Mesenteric fat pad (tissue), 1 donor: Measurements from ENCODE around the gene DYSF. TPM values are rescaled to one million over a fixed set of nuclear protein-coding genes. Genes with fewer than 3 reads are reported as not detected.

Experiments used
- DNase-seq: peaks from one replicate; pipeline ENCODE4 v3.0.0-alpha.2; 2020; ENCODE audit warnings: low spot score
- total RNA-seq: library from RNA; stranded (reverse); fragmentation: NEBNext Ultra II Directional; extraction: Animal tissue kit (Norgen Biotek cat#: 25700); gene quantifications from one replicate; pipeline ENCODE4 v1.2.1, GENCODE V29; 2021
- donor health status: DM: yes; HTN: yes; CAD: no.

The DYSF gene
- total RNA-seq, 1 donor from 2014 or later, result 54.1 TPM

- no peak for DNase-seq
These were observed 111.4 kb downstream of the DYSF start for GRCh38 chr2:71564790-71565189.

GRCh38 chr2:71566372-71566771 lies 113.0 kb downstream of the DYSF start:
- DNase-seq, result no peak

GRCh38 chr2:71567625-71568024 lies 114.3 kb downstream of the DYSF start:
- no peak for DNase-seq

GRCh38 chr2:71568103-71568502 lies 114.7 kb downstream of the DYSF start:
- DNase-seq, result no peak

GRCh38 chr2:71570511-71570910 lies 117.2 kb downstream of the DYSF start:
- DNase-seq, result no peak

GRCh38 chr2:71570951-71571460 lies 117.6 kb downstream of the DYSF start:
- no peak for DNase-seq

GRCh38 chr2:71571945-71572344 lies 118.6 kb downstream of the DYSF start:
- no peak for DNase-seq

GRCh38 chr2:71575966-71576365 lies 122.6 kb downstream of the DYSF start:
- no peak for DNase-seq

GRCh38 chr2:71576541-71576940 lies 123.2 kb downstream of the DYSF start:
- no peak for DNase-seq

GRCh38 chr2:71577209-71577608 lies 123.8 kb downstream of the DYSF start:
- no peak for DNase-seq

GRCh38 chr2:71578767-71579342 lies 125.5 kb downstream of the DYSF start:
- DNase-seq, result no peak

GRCh38 chr2:71581026-71581425 lies 127.7 kb downstream of the DYSF start:
- DNase-seq, result no peak

GRCh38 chr2:71583876-71584275 lies 130.5 kb downstream of the DYSF start:
- no peak for DNase-seq

GRCh38 chr2:71586471-71586870 lies 133.1 kb downstream of the DYSF start:
- no peak for DNase-seq

GRCh38 chr2:71587509-71588073 lies 134.2 kb downstream of the DYSF start:
- no peak for DNase-seq

- no peak for DNase-seq
These were observed 135.3 kb downstream of the DYSF start for GRCh38 chr2:71588497-71589170.

- no peak for DNase-seq
These were observed 136.4 kb downstream of the DYSF start for GRCh38 chr2:71589763-71590162.

GRCh38 chr2:71591044-71591443 lies 137.7 kb downstream of the DYSF start:
- no peak for DNase-seq

GRCh38 chr2:71592181-71592711 lies 138.9 kb downstream of the DYSF start:
- no peak for DNase-seq

GRCh38 chr2:71595569-71595968 lies 142.2 kb downstream of the DYSF start:
- no peak for DNase-seq

GRCh38 chr2:71596011-71596410 lies 142.7 kb downstream of the DYSF start:
- DNase-seq, result no peak

GRCh38 chr2:71597756-71598155 lies 144.4 kb downstream of the DYSF start:
- no peak for DNase-seq
